A673 (cell line): ENCODE measurements around the gene TM4SF1. TPM values are rescaled to one million over a fixed set of nuclear protein-coding genes. Genes with fewer than 3 reads are reported as not detected.

Experiments
- BruUV-seq: library from RNA; stranded (reverse); fragments of 400-500 nt; replicated peaks from 2 replicates; lab custom pipeline; 2021; lab: Mats Ljungman, UMichigan
- CTCF ChIA-PET: fragments of 300-600 bp; sonication (Branson Sonifier 250); formaldehyde crosslinking; loops from one replicate; lab custom pipeline; 2022; ENCODE audit warnings: antibody characterized with exemption; lab: Charles Lee
- POLR2A ChIA-PET: fragments of 300-600 bp; sonication (Branson Sonifier 250); formaldehyde crosslinking; loops from one replicate; lab custom pipeline; 2022; ENCODE audit warnings: antibody characterized with exemption; ENCODE audit not compliant: low non-redundant PET; lab: Charles Lee
- DNase-seq: peaks from one replicate; pipeline ENCODE4 v3.0.0-alpha.2; 2015; ENCODE audit warnings: low spot score
- H3K27ac ChIP-seq: fragments of 200-600 bp; sonication (generic); 2 replicates; pipeline ENCODE4 v1.5.1; 2016; ENCODE audit warnings: mixed run types, low read depth, mild to moderate bottlenecking, mixed read lengths, antibody characterized with exemption, low read length; ENCODE audit not compliant: poor library complexity, severe bottlenecking
- H3K27me3 ChIP-seq: fragments of 200-600 bp; sonication (generic); replicated peaks from 2 replicates; pipeline ENCODE4 v1.6.1; 2017; ENCODE audit warnings: mixed run types, low read depth, mild to moderate bottlenecking, mixed read lengths, antibody characterized with exemption, low read length; ENCODE audit not compliant: insufficient read depth, poor library complexity
- H3K36me3 ChIP-seq: fragments of 200-600 bp; sonication (generic); 2 replicates; pipeline ENCODE4 v1.6.1; 2016; ENCODE audit warnings: mixed run types, mild to moderate bottlenecking, mixed read lengths, antibody characterized with exemption, low read length; ENCODE audit not compliant: insufficient read depth, poor library complexity, severe bottlenecking
- H3K4me1 ChIP-seq: fragments of 200-600 bp; sonication (generic); 2 replicates; pipeline ENCODE4 v1.6.1; 2017; ENCODE audit warnings: mixed run types, mild to moderate bottlenecking, mixed read lengths, antibody characterized with exemption, low read length; ENCODE audit not compliant: insufficient read depth, poor library complexity, severe bottlenecking
- H3K4me3 ChIP-seq: fragments of 200-600 bp; sonication (generic); 2 replicates; pipeline ENCODE4 v1.5.1; 2016; ENCODE audit warnings: low read depth, mixed run types, mild to moderate bottlenecking, mixed read lengths, low read length; ENCODE audit not compliant: poor library complexity, severe bottlenecking
- H3K9me3 ChIP-seq: fragments of 200-600 bp; sonication (generic); 2 replicates; pipeline ENCODE4 v1.6.1; 2016; ENCODE audit warnings: mixed run types, low read depth, mild to moderate bottlenecking, mixed read lengths, antibody characterized with exemption, low read length; ENCODE audit not compliant: poor library complexity, severe bottlenecking
- EZH2 ChIP-seq: fragments of 200-600 bp; sonication (generic); IDR thresholded peaks from 2 replicates; pipeline ENCODE4 v1.6.1; 2017; ENCODE audit warnings: borderline replicate concordance, low read depth, mild to moderate bottlenecking, mixed read lengths, antibody characterized with exemption, low read length; ENCODE audit not compliant: poor library complexity, severe bottlenecking
- intact Hi-C: fragments of 100-400 bp; cut with micrococcal nuclease; formaldehyde crosslinking; loops from one replicate; pipeline ENCODE4 v1.10.0; 2022; ENCODE audit not compliant: unreplicated experiment
- total RNA-seq: library from RNA; stranded (reverse); gene quantifications from 2 replicates; pipeline ENCODE4 v1.2.3, GENCODE V29; 2021
- TF ChIP-seq, protein P1 (sequence below): fragments of 300-800, 200-600 bp; sonication (generic); conservative IDR thresholded peaks from 2 replicates; pipeline ENCODE4 v1.5.1; 2017; ENCODE audit warnings: low read depth, mild to moderate bottlenecking, antibody characterized with exemption, low read length, moderate library complexity, mixed read lengths

TM4SF1 gene
- total RNA-seq, 1 experiment from 2014 or later, result 0.28 TPM

DNA sequence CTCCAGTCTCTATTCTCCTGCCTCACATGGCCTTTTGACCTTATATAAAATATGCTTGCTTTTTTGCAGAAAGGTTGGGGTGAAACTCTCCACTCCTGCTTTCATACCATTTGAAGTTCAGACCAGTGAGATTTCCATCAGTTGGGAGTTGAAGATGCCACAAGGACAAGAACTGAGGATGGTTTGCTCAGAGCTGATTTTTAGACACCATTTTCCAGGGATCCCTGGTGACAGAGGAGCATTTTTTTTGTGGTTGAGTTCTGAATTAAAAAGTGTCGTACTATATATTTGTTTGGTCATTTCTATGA lies 8.8 kb upstream of the TM4SF1 start:
- H3K36me3 ChIP-seq, result no peaks in the 10 kb centered on the region
- CTCF ChIA-PET, result no interaction called here
- H3K27ac ChIP-seq, result no peak overlapping the region
- no peak overlapping the region for H3K4me3 ChIP-seq
- H3K9me3 ChIP-seq, result no peaks in the 10 kb centered on the region
- no peak for DNase-seq
- no TSS peak for BruUV-seq
- POLR2A ChIA-PET, result no interaction called here
- no peaks in the 10 kb centered on the region for H3K27me3 ChIP-seq
- no peaks in the 10 kb centered on the region for H3K4me1 ChIP-seq
- intact Hi-C loops, result no loop called here
- TF ChIP-seq, protein P1, sequence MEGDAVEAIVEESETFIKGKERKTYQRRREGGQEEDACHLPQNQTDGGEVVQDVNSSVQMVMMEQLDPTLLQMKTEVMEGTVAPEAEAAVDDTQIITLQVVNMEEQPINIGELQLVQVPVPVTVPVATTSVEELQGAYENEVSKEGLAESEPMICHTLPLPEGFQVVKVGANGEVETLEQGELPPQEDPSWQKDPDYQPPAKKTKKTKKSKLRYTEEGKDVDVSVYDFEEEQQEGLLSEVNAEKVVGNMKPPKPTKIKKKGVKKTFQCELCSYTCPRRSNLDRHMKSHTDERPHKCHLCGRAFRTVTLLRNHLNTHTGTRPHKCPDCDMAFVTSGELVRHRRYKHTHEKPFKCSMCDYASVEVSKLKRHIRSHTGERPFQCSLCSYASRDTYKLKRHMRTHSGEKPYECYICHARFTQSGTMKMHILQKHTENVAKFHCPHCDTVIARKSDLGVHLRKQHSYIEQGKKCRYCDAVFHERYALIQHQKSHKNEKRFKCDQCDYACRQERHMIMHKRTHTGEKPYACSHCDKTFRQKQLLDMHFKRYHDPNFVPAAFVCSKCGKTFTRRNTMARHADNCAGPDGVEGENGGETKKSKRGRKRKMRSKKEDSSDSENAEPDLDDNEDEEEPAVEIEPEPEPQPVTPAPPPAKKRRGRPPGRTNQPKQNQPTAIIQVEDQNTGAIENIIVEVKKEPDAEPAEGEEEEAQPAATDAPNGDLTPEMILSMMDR, result no peak
- no peak for TF ChIP-seq EZH2

DNA sequence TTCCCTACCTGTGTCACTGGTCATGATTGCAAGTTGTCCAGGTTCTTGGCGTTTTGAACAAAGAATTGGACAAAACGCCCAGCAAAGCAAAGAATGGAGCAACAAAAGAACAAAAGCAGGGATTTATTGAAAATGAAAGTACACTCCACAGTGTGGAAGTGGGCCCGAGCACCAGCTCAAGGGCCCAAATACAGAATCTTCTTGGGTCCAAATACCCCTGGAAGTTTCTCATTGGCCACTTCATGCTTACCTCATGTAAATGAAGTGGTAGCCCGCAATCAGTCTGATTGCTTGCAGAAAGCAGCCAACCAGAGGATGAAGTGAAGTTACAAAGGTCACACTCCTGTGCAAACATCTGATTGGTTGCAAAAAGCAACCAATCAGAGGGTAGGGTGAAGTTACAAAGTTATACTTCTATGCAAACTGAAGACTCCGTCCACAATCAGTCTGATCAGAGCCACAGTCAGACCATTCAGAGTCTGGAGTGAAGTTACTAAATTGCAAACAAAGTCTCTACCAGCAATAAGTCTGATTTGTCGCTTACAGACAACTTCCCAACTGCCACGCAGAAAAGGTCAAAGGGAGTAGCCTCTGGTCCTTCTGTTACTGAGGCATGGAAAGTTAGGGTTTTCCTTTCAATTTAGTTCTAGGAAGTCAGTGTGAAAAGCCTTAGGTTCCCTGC lies 8.3 kb upstream of the TM4SF1 start:
- TF ChIP-seq, protein P1, result no peak
- no peak for TF ChIP-seq EZH2
- no peak overlapping the region for H3K27ac ChIP-seq
- no peaks in the 10 kb centered on the region for H3K27me3 ChIP-seq
- H3K9me3 ChIP-seq, result no peaks in the 10 kb centered on the region
- intact Hi-C loops, result no loop called here
- no peak overlapping the region for H3K4me3 ChIP-seq
- no peak for DNase-seq
- ChIA-PET CTCF (no interaction called here), POLR2A (no interaction called here)
- H3K36me3 ChIP-seq, result no peaks in the 10 kb centered on the region
- BruUV-seq, result no TSS peak
- no peaks in the 10 kb centered on the region for H3K4me1 ChIP-seq

DNA sequence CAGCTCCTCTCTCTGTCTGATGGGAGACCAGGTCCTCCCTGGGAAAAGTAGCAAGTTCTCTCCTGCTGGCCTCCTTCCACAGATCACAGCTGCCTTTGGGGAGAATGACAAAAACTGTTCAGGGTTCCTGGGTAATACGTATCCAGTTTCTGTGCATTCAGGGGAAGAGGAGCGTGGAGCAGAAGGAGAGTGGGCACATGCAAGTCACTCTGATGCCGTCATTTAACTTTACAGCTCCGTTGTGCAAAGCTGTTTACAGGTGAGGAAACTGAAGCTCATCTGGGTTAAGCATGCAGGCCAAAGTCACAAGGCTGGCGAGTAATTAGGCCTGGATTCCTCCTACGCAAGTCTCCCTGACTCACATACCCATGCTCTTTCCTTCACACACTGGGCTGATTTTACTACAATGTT lies 7.5 kb upstream of the TM4SF1 start:
- H3K4me1 ChIP-seq, result no peaks in the 10 kb centered on the region
- no peaks in the 10 kb centered on the region for H3K27me3 ChIP-seq
- intact Hi-C loops, result no loop called here
- DNase-seq, result no peak
- H3K27ac ChIP-seq, result no peak overlapping the region
- TF ChIP-seq, protein P1, result no peak
- no peak for TF ChIP-seq EZH2
- no TSS peak for BruUV-seq
- H3K36me3 ChIP-seq, result no peaks in the 10 kb centered on the region
- ChIA-PET POLR2A (no interaction called here), CTCF (no interaction called here)
- no peaks in the 10 kb centered on the region for H3K9me3 ChIP-seq
- H3K4me3 ChIP-seq, result no peak overlapping the region
